GM18505 (cell line): ENCODE results near the gene CRISPLD2.
"Not testable (repeated sequence)": the region's sequence is repeated elsewhere in the genome, so short reads cannot be mapped to it uniquely, and the experiment has no call there.

Experiments
- ATAC-seq: cut with Tn5 transposase; IDR thresholded peaks from one replicate; pipeline ENCODE4 v1.9.1; 2021; ENCODE audit not compliant: unreplicated experiment
- POLR2A ChIP-seq: IDR thresholded peaks from 4 replicates; pipeline ENCODE4 v1.6.1; 2011; ENCODE audit warnings: borderline replicate concordance; ENCODE audit not compliant: insufficient read depth, insufficient read length; ENCODE audit errors: extremely low read depth

The CRISPLD2 gene

DNA sequence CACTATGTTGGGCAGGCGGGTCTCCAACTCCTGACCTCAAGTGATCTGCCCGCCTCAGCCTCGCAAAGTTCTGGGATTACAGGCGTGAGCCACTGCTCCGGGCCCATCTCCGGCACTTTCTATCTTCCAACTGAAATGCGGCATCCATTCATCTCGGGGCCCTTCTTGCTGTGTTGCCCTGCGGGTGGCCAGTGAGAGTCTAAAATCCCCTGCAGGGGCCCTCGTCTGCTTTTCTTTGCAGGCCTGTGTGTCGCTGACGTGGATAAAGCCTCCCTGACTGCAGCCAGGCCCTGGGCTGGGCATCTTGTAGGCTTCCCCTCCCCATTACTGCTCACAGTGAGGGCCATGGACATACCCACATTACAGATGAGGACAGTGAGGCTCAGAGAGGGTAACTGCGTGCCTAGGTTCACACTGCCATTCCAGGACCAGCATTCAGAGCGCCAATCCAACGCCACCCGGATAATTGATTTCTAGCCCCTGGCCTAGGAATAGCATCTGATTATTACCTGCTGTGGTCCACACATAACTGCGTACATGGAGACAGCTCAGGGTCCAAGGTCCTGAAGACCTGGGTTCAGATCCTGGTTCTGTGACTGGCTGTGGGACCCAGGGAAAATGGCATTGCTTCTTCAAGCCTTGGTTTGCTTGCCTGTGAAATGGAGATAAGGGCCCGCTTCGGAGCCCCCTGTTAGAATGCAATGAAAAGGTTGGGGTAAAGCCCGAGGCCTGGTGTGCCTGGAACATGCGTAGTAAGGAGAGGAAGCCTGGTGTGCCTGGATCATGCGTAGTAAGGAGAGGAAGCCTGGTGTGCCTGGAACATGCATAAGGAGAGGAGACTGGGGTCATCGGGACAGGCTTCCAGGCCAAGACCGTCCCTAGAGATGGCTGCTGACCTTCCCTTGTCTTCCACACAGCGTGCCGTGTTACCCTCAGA lies 25.0 kb downstream of the CRISPLD2 start:
- no peak for ATAC-seq
- no peak for TF ChIP-seq POLR2A

DNA sequence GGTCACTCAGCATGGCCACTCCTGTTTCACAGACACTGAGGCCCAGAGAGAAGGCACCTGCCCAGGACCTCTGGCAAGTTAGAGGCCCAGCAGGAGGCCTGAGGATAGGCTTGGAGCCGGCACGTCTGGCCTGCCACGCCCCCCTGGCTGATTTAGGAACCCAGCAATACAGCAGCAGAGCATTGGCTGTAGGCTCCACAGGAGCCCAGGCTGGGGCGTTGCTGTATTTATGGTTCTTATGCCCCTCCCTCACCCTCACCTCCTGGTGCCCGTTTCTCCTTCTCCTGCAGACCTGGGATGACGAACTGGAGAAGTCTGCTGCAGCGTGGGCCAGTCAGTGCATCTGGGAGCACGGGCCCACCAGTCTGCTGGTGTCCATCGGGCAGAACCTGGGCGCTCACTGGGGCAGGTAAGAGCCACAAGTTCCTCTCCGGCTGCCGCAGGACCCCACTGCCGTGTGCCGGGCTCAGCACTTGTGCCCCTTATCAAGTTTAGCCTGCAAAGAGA lies 25.8 kb downstream of the CRISPLD2 start:
- ATAC-seq, result no peak
- TF ChIP-seq POLR2A, result no peak

DNA sequence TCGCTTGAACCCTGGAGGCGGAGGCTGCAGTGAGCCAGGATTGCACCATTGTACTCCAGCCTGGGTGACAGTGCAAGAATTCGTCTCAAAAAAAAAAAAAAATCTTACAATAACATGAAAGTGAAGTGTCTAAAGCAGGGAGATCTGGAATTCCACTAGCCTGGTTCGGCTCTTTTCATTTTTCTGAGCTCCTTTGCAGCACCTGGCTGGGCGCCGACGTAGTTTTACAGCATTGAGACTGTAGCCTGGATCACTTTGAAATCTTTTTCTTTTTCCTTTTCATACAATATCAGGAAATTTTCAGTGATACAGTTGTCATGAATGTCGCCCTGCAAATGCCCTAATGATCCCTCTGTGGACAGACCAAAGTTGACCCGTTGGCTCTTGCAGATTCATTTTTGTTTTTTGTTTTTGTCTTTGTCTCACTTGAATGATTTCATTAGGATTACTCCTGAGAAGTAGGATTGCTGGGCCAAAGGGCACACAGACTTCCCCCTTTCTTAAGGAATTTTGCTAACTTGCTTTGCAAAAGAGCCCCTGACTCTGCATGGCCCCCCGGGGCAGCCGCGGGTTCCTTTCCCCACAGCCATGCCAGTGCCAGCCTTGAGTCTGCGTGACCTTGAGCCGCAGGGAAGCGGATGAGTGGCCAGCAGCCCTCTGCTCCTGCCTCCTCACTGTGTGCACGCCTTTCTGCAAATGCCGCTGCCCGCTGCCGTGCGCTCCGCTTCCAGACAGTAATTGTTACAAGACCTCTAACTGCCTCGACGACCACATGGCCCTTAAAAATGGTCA lies 28.0 kb downstream of the CRISPLD2 start:
- no peak for TF ChIP-seq POLR2A

DNA sequence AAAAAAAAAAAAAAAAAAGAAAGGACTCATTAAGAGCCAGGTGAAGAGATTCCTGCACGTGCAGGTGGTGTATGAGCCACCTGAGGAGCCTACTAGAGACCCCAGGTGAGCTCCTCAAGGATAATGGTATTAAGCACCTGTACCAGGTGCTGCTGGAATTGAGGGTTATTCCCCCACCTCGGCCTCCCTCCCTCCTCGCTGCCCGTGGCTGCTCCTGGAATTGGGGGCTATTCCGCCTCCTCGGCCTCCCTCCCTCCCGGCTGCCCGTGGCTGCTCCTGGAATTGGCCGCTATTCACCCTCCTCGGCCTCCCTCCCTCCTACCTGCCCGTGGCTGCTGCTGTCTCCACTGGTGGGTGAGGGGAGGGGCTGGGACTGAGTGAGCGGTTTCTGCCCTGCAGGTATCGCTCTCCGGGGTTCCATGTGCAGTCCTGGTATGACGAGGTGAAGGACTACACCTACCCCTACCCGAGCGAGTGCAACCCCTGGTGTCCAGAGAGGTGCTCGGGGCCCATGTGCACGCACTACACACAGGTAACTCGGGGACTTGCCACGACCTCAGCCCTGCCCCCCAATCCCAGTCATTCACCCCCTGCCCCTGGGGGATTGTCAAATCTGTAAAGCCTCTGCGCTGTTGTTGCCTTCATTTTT lies 29.3 kb downstream of the CRISPLD2 start:
- no peak for TF ChIP-seq POLR2A
- ATAC-seq, result no peak

More for the DNA sequence above, 28.0 kb downstream of the CRISPLD2 start:
- no peak for ATAC-seq

DNA sequence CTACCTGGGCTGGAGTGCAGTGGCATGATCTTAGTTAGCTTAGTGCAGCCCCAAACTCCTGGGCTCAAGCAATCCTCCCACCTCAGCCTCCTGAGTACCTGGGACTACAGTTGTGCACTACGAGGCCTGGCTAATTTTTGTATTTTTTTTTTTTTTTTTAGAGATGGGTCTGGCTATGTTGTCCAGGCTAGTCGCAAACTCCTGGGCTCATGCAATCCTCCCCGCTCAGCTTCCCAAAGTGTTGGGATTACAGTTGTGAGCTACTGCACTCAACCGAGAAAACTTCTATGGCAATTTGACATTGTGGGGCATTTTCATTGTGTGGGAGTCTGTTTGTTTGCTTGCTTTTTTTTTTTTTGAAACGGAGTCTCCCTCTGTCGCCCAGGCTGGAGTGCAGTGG lies 30.0 kb downstream of the CRISPLD2 start:
- no peak for ATAC-seq
- no peak for TF ChIP-seq POLR2A

GRCh38 chr16:84850714-84851113 lies 30.9 kb downstream of the CRISPLD2 start:
- no peak for ATAC-seq
- TF ChIP-seq POLR2A, result no peak

- no peak for ATAC-seq
- no peak for TF ChIP-seq POLR2A
Observed at GRCh38 chr16:84851192-84852127, 31.7 kb downstream of the CRISPLD2 start.

DNA sequence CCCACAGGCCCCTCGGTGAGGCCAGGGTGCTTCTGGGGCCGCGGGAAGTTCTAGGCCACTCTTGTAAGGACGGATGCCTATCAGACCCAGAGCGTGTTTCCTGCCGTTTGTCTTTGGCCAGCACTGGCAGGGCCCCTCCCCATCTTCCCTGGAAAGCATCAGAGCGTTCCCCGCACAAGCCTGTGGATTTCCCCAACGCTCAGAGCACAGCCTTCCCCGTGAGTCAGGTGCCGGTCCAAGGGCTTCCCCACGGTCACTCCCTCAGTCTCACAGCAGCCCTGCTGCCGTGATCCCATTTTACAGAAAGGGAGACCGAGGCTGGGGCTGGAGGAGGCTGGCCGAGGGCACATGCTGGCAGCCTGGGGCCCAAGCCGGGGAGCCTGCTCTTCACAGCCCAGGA lies 33.7 kb downstream of the CRISPLD2 start:
- no peak for ATAC-seq
- TF ChIP-seq POLR2A, result no peak

DNA sequence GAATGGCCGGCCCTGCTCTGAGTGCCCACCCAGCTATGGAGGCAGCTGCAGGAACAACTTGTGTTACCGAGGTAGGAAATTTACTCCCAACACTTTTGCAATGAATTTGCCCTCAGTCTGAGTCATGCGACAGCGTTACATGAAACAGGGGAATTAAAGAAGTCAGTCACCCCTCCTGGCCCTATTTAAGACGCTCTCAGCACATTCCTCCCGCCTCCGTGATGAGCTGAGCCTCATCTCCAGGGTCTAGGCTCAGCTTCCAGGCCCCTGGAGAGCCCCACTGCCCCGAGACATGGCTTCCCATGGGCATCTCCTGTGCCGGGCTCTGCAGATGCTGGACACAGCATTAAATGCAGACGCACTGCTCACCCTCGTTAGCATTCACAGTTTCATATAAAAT lies 35.0 kb downstream of the CRISPLD2 start:
- TF ChIP-seq POLR2A, result no peak
- no peak for ATAC-seq

DNA sequence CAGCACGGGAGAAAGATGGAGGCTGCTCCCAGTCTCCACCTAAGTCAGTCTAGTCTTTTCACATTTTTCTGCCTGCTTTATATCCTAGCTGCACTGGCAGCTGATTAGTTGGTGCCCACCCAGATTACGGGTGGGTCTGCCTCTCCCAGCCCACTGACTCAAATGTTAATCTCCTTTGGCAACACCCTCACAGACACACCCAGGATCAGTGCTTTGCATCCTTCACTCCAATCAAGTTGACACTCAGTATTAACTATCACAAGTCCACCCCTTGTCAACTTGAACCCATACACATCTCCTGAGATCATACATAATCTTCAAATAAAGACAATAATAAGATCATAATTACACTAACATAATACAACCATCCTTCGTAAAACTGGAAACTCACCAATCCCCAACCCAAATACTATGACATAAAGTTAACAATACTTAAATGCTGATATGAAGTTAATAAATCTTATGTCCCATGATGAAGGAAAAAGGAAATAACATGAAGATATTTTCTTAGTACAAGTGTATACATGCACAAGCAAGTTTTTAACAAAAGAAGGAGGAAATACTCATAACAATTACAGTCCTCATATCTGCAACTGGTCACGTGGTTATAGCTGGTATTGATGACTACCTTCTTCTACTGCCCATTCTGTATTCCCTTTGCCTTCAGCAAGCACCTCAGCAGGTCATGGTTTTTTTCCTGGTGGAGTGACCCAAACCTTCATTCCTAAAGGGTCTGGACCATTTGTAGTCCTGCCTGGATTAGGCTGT lies 35.8 kb downstream of the CRISPLD2 start:
- not testable (repeated sequence) for ATAC-seq

GRCh38 chr16:84856203-84856581 lies 36.4 kb downstream of the CRISPLD2 start:
- ATAC-seq, result not testable (repeated sequence)

DNA sequence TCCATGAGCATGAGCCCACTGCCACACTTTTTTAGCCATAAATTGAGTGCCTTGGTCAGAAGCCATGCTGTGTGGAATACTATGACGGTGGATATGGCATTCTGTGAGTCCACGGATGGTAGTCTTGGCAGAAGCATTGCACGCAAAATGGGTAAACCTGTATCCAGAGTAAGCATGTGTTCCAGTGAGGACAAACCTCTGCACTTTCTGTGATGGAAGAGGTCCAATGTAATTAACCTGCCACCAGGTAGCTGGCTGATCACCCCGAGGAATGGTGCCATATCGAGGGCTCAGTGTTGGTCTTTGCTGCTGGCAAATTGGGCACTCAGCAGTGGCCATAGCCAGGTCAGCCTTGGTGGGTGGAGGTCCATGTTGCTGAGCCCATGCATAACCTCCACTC lies 37.0 kb downstream of the CRISPLD2 start:
- ATAC-seq, result not testable (repeated sequence)
